ENCODE results near the gene CD6. TPM values are rescaled to one million over a fixed set of nuclear protein-coding genes. Genes with fewer than 3 reads are reported as not detected.

CD6 gene
- total RNA-seq, 1 donor from 2014 or later = 0.33 TPM

DNA sequence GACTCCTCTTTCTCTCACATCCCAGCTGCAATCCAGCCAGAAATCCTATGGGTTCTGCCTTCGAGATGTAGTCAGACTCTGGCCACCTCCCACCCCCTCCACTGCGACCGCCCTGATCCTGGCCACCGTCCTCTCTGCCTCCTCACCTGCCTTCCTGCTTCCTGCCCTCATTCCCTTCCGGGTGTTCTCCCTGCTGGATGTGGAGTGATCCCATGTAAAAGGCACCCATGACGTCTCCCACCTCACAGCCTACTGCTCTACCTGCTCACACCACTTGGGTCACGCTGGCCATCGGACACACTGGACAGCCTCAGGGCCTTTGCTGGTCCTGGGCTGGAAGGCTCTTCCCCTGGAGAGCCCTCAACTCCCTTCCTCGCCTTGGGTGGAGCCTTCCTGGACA lies 97.1 kb downstream of the CD6 start:
- no peaks in the 10 kb centered on the region for H3K4me1 Mint-ChIP-seq (ENCODE audit: unreplicated experiment)
- peaks cover 7% of the 10 kb centered on the region for H3K27me3 Mint-ChIP-seq (ENCODE audit: unreplicated experiment)
- no peak overlapping the region for H3K4me3 Mint-ChIP-seq (ENCODE audit: unreplicated experiment)
- TF ChIP-seq, protein P1, sequence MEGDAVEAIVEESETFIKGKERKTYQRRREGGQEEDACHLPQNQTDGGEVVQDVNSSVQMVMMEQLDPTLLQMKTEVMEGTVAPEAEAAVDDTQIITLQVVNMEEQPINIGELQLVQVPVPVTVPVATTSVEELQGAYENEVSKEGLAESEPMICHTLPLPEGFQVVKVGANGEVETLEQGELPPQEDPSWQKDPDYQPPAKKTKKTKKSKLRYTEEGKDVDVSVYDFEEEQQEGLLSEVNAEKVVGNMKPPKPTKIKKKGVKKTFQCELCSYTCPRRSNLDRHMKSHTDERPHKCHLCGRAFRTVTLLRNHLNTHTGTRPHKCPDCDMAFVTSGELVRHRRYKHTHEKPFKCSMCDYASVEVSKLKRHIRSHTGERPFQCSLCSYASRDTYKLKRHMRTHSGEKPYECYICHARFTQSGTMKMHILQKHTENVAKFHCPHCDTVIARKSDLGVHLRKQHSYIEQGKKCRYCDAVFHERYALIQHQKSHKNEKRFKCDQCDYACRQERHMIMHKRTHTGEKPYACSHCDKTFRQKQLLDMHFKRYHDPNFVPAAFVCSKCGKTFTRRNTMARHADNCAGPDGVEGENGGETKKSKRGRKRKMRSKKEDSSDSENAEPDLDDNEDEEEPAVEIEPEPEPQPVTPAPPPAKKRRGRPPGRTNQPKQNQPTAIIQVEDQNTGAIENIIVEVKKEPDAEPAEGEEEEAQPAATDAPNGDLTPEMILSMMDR (IDR thresholded peaks at IDR 0.05; ENCODE audit: unreplicated experiment) = no peak
- no peak for DNase-seq (ENCODE audit: low spot score)
- H3K9me3 Mint-ChIP-seq (ENCODE audit: unreplicated experiment) = no peaks in the 10 kb centered on the region
- no peak overlapping the region for H3K27ac Mint-ChIP-seq (ENCODE audit: unreplicated experiment)
- H3K36me3 Mint-ChIP-seq (ENCODE audit: low read depth, unreplicated experiment) = no peaks in the 10 kb centered on the region

DNA sequence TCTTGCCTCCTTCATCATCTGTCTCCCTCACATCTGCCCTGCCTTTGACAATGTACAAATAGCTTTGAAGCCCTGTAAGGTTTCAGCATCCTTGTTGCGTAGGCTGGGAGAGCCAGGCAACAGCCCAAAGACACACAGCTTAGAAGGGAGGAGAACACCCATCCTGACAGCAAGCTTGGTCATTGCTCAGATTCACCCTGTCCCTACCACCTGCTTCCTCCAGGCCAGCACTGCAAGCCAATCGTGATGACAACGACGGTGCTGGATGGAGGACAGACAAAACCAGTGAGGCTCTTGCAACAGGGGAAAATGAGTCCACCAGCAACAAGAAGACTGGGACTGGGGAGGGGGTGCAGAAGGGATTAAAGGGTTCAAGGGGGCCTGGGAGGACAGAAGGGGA lies 97.9 kb downstream of the CD6 start:
- TF ChIP-seq, protein P1 (IDR thresholded peaks at IDR 0.05; ENCODE audit: unreplicated experiment) = no peak
- Mint-ChIP-seq H3K4me1 (ENCODE audit: unreplicated experiment) (no peaks in the 10 kb centered on the region), H3K4me3 (ENCODE audit: unreplicated experiment) (no peak overlapping the region), H3K9me3 (ENCODE audit: unreplicated experiment) (no peaks in the 10 kb centered on the region), H3K27ac (ENCODE audit: unreplicated experiment) (no peak overlapping the region), H3K27me3 (ENCODE audit: unreplicated experiment) (peaks cover 7% of the 10 kb centered on the region), H3K36me3 (ENCODE audit: low read depth, unreplicated experiment) (no peaks in the 10 kb centered on the region)
- DNase-seq (ENCODE audit: low spot score) = no peak

Other genes with a start within 250 kb of the CD6 start
- gene MS4A18, start 247.0 kb upstream of the CD6 start, total RNA-seq (ENCODE audit: unreplicated experiment) = not detected
- gene MS4A15, start 214.8 kb upstream of the CD6 start, total RNA-seq (ENCODE audit: unreplicated experiment) = not detected
- not detected for gene MS4A10, start 186.3 kb upstream of the CD6 start, total RNA-seq (ENCODE audit: unreplicated experiment)
- gene CCDC86, start 129.6 kb upstream of the CD6 start, total RNA-seq (ENCODE audit: unreplicated experiment) = 15.5 TPM
- not detected for gene PTGDR2, start 115.7 kb upstream of the CD6 start, total RNA-seq (ENCODE audit: unreplicated experiment)
- not detected for gene ZP1, start 104.1 kb upstream of the CD6 start, total RNA-seq (ENCODE audit: unreplicated experiment)
- 163 TPM for gene PRPF19, start 65.1 kb upstream of the CD6 start, total RNA-seq (ENCODE audit: unreplicated experiment)
- 95.1 TPM for gene TMEM109, start 57.5 kb upstream of the CD6 start, total RNA-seq (ENCODE audit: unreplicated experiment)
- gene TMEM132A, start 47.2 kb upstream of the CD6 start, total RNA-seq (ENCODE audit: unreplicated experiment) = 164 TPM
- gene SLC15A3, start 19.5 kb upstream of the CD6 start, total RNA-seq (ENCODE audit: unreplicated experiment) = 0.62 TPM
- gene CD5, start 130.8 kb downstream of the CD6 start, total RNA-seq (ENCODE audit: unreplicated experiment) = not detected
- 23.9 TPM for gene VPS37C, start 189.7 kb downstream of the CD6 start, total RNA-seq (ENCODE audit: unreplicated experiment)
- 0.80 TPM for gene PGA3, start 231.8 kb downstream of the CD6 start, total RNA-seq (ENCODE audit: unreplicated experiment)